IMR-90 (cell line): Measurements from ENCODE around the gene ERBB4. TPM values are rescaled to one million over a fixed set of nuclear protein-coding genes. Genes with fewer than 3 reads are reported as not detected.

Source experiments
- ATAC-seq: fragments of 200-7000 bp; cut with Tn5 transposase; 2 replicates; pipeline ENCODE4 v1.9.1; 2020; ENCODE audit warnings: low read depth, mild to moderate bottlenecking, moderate library complexity
- BruUV-seq: library from RNA; stranded (reverse); fragments of 400-500 nt; replicated peaks from 2 replicates; lab custom pipeline; 2021; lab: Mats Ljungman, UMichigan
- CTCF ChIA-PET: fragments of 300-600 bp; formaldehyde crosslinking; extraction: SDS; loops from one replicate; lab custom pipeline; 2021; ENCODE audit warnings: antibody characterized with exemption; lab: Yijun Ruan, JAX
- POLR2A ChIA-PET: fragments of 300-600 bp; sonication (Branson Sonifier 250); formaldehyde crosslinking; loops from one replicate; lab custom pipeline; 2022; ENCODE audit warnings: antibody characterized with exemption; ENCODE audit not compliant: unreplicated experiment; lab: Charles Lee
- DNase-seq: peaks from one replicate; pipeline ENCODE4 v3.0.0; 2013
- H2AFZ ChIP-seq: replicated peaks from 2 replicates; pipeline ENCODE3; 2013; ENCODE audit warnings: low read length, mild to moderate bottlenecking; ENCODE audit not compliant: poor library complexity
- H2AK5ac ChIP-seq: 2 replicates; pipeline ENCODE4 v1.6.1; 2013; ENCODE audit warnings: low read depth, low read length, inconsistent platforms
- H2AK9ac ChIP-seq: replicated peaks from 2 replicates; pipeline ENCODE3; 2013; ENCODE audit warnings: mild to moderate bottlenecking, low read depth, low read length, moderate library complexity; ENCODE audit not compliant: poor library complexity
- H2BK120ac ChIP-seq: 2 replicates; pipeline ENCODE4 v1.6.1; 2013; ENCODE audit warnings: low read depth, low read length, inconsistent platforms
- H2BK15ac ChIP-seq: 3 replicates; pipeline ENCODE4 v1.6.1; 2013; ENCODE audit warnings: low read depth, low read length, inconsistent platforms
- H2BK20ac ChIP-seq: 2 replicates; pipeline ENCODE4 v1.6.1; 2013; ENCODE audit warnings: low read depth, mild to moderate bottlenecking, inconsistent platforms, low read length, moderate library complexity
- H2BK5ac ChIP-seq: 2 replicates; pipeline ENCODE4 v1.6.1; 2013; ENCODE audit warnings: mild to moderate bottlenecking, low read depth, low read length, inconsistent platforms; ENCODE audit not compliant: poor library complexity, severe bottlenecking
- H3K14ac ChIP-seq: replicated peaks from 2 replicates; pipeline ENCODE4 v1.6.1; 2013; ENCODE audit warnings: low read depth, low read length, inconsistent platforms
- H3K18ac ChIP-seq: 2 replicates; pipeline ENCODE4 v1.6.1; 2013; ENCODE audit warnings: low read depth, low read length, control low read depth
- H3K23ac ChIP-seq: 2 replicates; pipeline ENCODE4 v1.6.1; 2013; ENCODE audit warnings: low read depth, low read length, inconsistent platforms
- H3K27ac ChIP-seq: 2 replicates; pipeline ENCODE4 v1.5.1; 2013; ENCODE audit warnings: mild to moderate bottlenecking, control low read depth, low read length; ENCODE audit not compliant: insufficient read depth
- H3K27me3 ChIP-seq: 2 replicates; pipeline ENCODE4 v1.6.1; 2013; ENCODE audit warnings: low read length; ENCODE audit not compliant: control insufficient read depth, insufficient read depth
- H3K36me3 ChIP-seq: 2 replicates; pipeline ENCODE4 v1.6.1; 2013; ENCODE audit warnings: low read length, mixed read lengths; ENCODE audit not compliant: control insufficient read depth, insufficient read depth
- H3K4ac ChIP-seq: 2 replicates; pipeline ENCODE4 v1.6.1; 2013; ENCODE audit warnings: low read depth, low read length, inconsistent platforms
- H3K4me1 ChIP-seq: 2 replicates; pipeline ENCODE4 v1.6.1; 2013; ENCODE audit warnings: low read length, mixed read lengths; ENCODE audit not compliant: control insufficient read depth, insufficient read depth
- H3K4me2 ChIP-seq: 2 replicates; pipeline ENCODE4 v1.6.1; 2013; ENCODE audit warnings: low read depth, mild to moderate bottlenecking, control low read depth, low read length, moderate library complexity
- H3K4me3 ChIP-seq: 2 replicates; pipeline ENCODE4 v1.5.1; 2013; ENCODE audit warnings: low read depth, mild to moderate bottlenecking, control low read depth, low read length, moderate library complexity; ENCODE audit not compliant: insufficient read depth
- H3K56ac ChIP-seq: 2 replicates; pipeline ENCODE4 v1.6.1; 2013; ENCODE audit warnings: low read length, inconsistent platforms; ENCODE audit not compliant: insufficient read depth; ENCODE audit errors: extremely low read depth
- H3K79me1 ChIP-seq, 2 experiments: 2 replicates each; pipeline ENCODE4 v1.6.1; 2013; ENCODE audit warnings: low read length in 2 of 2, inconsistent platforms in 1 of 2, low read depth in 1 of 2
- H3K9ac ChIP-seq: 2 replicates; pipeline ENCODE4 v1.6.1; 2013; ENCODE audit warnings: low read depth, low read length, control low read depth
- H3K9me1 ChIP-seq: 2 replicates; pipeline ENCODE4 v1.6.1; 2013; ENCODE audit warnings: low read length, inconsistent platforms; ENCODE audit not compliant: insufficient read depth
- H3K9me3 ChIP-seq: 2 replicates; pipeline ENCODE4 v1.6.1; 2013; ENCODE audit warnings: low read length; ENCODE audit not compliant: control insufficient read depth, insufficient read depth
- H4K20me1 ChIP-seq: 2 replicates; pipeline ENCODE4 v1.6.1; 2013; ENCODE audit warnings: low read length, inconsistent platforms; ENCODE audit not compliant: insufficient read depth
- H4K5ac ChIP-seq: 2 replicates; pipeline ENCODE4 v1.6.1; 2013; ENCODE audit warnings: mild to moderate bottlenecking, low read depth, low read length, control low read depth
- H4K8ac ChIP-seq, 2 experiments: 2 replicates each; pipeline ENCODE4 v1.6.1; 2013; ENCODE audit warnings: low read depth in 2 of 2, low read length in 2 of 2, control low read depth in 1 of 2, inconsistent platforms in 1 of 2
- H4K91ac ChIP-seq: 2 replicates; pipeline ENCODE4 v1.6.1; 2013; ENCODE audit warnings: low read depth, low read length, inconsistent platforms; ENCODE audit not compliant: insufficient read depth
- CHD1 ChIP-seq: IDR thresholded peaks from 2 replicates; pipeline ENCODE4 v1.6.1; 2012; ENCODE audit warnings: low read depth, low read length, improper control_type of control experiment
- CTCF ChIP-seq: conservative IDR thresholded peaks from 2 replicates; pipeline ENCODE4 v1.5.1; 2012; ENCODE audit warnings: mild to moderate bottlenecking, low read depth, low read length, improper control_type of control experiment
- RAD21 ChIP-seq: IDR thresholded peaks from 2 replicates; pipeline ENCODE4 v1.6.1; 2012; ENCODE audit warnings: low read length, improper control_type of control experiment
- RCOR1 ChIP-seq: IDR thresholded peaks from 2 replicates; pipeline ENCODE4 v1.6.1; 2012; ENCODE audit warnings: mild to moderate bottlenecking, low read length, improper control_type of control experiment; ENCODE audit not compliant: insufficient replicate concordance
- RFX5 ChIP-seq: IDR thresholded peaks from 2 replicates; pipeline ENCODE4 v1.8.0; 2012; ENCODE audit warnings: low read depth, mild to moderate bottlenecking, low read length, moderate library complexity
- WGBS, 2 experiments: methylation state at CpG; one replicate each; pipeline versions ENCODE4 v1.1.5 to v1.1.7; 2013; ENCODE audit warnings: missing lambda C conversion rate in 2 of 2; ENCODE audit not compliant: insufficient read length in 1 of 2; ENCODE audit errors: extremely low coverage in 2 of 2; 5-methylcytosine and 5-hydroxymethylcytosine counted together
- dilution Hi-C: fragments of 300-500 bp; cut with HindIII; formaldehyde crosslinking; loops from one replicate; pipeline ENCODE4 v1.14.3; 2018; ENCODE audit warnings: low sequenced_read_pairs; ENCODE audit not compliant: unreplicated experiment
- in situ Hi-C: fragments of 300-500 bp; cut with MboI; formaldehyde crosslinking; loops from 3 replicates; pipeline ENCODE4 v1.14.3; 2019; ENCODE audit warnings: low sequenced_read_pairs, inconsistent platforms, mixed read lengths
- intact Hi-C: fragments of 100-400 bp; cut with micrococcal nuclease; formaldehyde crosslinking; loops from 2 replicates; pipeline ENCODE4 v1.10.0; 2022
- polyA plus RNA-seq, 3 experiments: library from polyadenylated mRNA; depleted of rRNA; stranded (reverse); fragments of >200 nt; gene quantifications; 2 replicates each; pipeline ENCODE4 v1.2.3, GENCODE V29; 2012; ENCODE audit warnings: low replicate concordance in 1 of 3
- total RNA-seq: library from RNA; depleted of rRNA; stranded (reverse); fragments of >200 nt; gene quantifications from 2 replicates; pipeline ENCODE4 v1.2.3, GENCODE V29; 2012

Gene ERBB4
- total and polyA plus RNA-seq, 2 of the 4 experiments (the other 2 are of a cell fraction): not detected

- Histone ChIP-seq H2AK9ac (no peak overlapping the region), H2BK120ac (no peak overlapping the region), H2AK5ac (no peak overlapping the region), H3K79me1 (no peaks in the 10 kb centered on the region), H3K9me1 (no peaks in the 10 kb centered on the region), H3K14ac (no peak overlapping the region), H3K56ac (no peak overlapping the region), H3K27ac (no peak overlapping the region), H3K27me3 (no peaks in the 10 kb centered on the region), H3K36me3 (no peaks in the 10 kb centered on the region), H2BK20ac (no peak overlapping the region), H3K23ac (no peak overlapping the region), H4K5ac (no peak overlapping the region), H3K4me3 (no peak overlapping the region), H3K9me3 (no peaks in the 10 kb centered on the region), H3K4me1 (no peaks in the 10 kb centered on the region), H3K9ac (no peak overlapping the region), H2AFZ (no peak overlapping the region), H4K20me1 (no peaks in the 10 kb centered on the region), H3K18ac (no peak overlapping the region), H3K4me2 (no peak overlapping the region), H4K91ac (no peak overlapping the region), H2BK5ac (no peak overlapping the region), H4K8ac (no peak overlapping the region), H2BK15ac (no peak overlapping the region), H3K4ac (no peak overlapping the region)
- ChIA-PET CTCF (no interaction called here), POLR2A (no interaction called here)
- dilution Hi-C loops (no loop called here), intact Hi-C loops (no loop called here), in situ Hi-C loops (no loop called here)
- BruUV-seq: no TSS peak
- DNase-seq (no peak), ATAC-seq (no peak)
- WGBS, 2 experiments: 50% methylated on average over 1 of the region's 3 CpGs; no CpG with 5 or more reads in 1 of the 2 experiments
- TF ChIP-seq CTCF (no peak), CHD1 (no peak), RFX5 (no peak), RAD21 (no peak), RCOR1 (no peak)
Measured at GRCh38 chr2:211512806-211513205, 1025.8 kb downstream of the ERBB4 start.
